GM21619 (cell line): Measurements from ENCODE around the gene MORC2.

Experiments used
- ATAC-seq: cut with Tn5 transposase; IDR thresholded peaks from one replicate; pipeline ENCODE4 v1.9.1; 2021; ENCODE audit not compliant: unreplicated experiment

MORC2 gene

GRCh38 chr22:30968015-30968923 is at the start of gene MORC2:
MORC2 (minus strand) TSS chr22:30968774; CDS start chr22:30967889, 885 bp downstream.
- peak; percentile 26 for ATAC-seq

DNA sequence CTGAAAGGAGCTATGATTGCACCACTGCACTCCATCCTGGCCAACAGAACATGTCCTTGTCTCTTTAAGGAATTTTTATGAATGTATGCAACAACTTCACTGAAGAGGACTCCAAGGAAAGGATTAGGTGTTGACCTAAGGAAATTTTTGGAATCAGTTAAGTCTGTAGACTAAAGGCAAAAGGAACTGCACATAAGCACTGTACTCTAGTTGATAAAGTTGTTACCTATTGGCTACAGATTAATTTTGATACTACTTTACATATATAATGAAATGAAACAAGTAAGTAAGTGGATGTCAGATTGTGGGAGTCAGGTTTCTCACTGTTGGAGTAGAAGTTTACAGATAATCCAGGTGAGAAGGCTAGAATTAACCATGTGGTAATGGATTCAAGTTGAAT is 37.0 kb upstream of the MORC2 start:
- no peak for ATAC-seq

- no peak for ATAC-seq
These were observed 32.7 kb upstream of the MORC2 start for GRCh38 chr22:31001124-31001770.

DNA sequence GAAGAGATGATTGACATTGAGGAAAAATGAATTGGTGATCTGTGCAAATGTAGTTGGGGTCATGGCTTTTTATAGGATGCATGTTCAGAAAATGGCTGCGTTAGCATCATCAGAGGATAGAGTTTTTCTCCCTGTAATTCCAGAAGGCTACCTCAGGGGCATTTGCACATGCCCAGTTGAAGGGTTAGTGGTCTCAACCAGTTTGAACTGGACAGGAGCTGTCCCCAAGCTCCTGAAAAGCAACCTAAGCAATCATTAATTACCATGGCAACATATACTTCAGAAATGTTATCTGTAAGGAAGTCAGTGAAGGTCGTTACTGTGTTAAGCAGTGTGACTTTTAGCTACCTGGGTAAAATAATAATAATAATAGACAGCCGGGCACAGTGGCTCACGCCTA is 29.8 kb upstream of the MORC2 start:
- ATAC-seq = no peak

DNA sequence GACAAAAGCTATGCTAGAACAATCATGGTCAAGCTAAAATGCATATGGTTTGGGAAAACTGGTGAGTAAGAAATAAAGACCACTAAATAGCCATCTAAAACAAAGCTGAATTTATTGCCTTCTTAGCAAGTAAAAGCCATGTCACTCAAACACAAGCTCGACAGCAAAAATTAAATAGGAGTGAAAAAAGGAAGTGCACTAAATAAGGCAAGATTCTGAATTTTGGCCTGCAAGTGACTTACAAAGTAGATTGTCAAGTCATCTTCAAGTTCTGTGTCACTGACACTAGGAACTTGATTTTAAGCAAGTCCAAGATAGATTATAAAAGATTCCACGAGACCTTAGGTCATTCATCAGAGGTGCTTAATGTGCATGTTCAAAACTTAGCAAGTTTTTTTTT is 27.9 kb upstream of the MORC2 start:
- no peak for ATAC-seq

- ATAC-seq = no peak
These were observed 26.4 kb upstream of the MORC2 start for GRCh38 chr22:30994960-30995359.

DNA sequence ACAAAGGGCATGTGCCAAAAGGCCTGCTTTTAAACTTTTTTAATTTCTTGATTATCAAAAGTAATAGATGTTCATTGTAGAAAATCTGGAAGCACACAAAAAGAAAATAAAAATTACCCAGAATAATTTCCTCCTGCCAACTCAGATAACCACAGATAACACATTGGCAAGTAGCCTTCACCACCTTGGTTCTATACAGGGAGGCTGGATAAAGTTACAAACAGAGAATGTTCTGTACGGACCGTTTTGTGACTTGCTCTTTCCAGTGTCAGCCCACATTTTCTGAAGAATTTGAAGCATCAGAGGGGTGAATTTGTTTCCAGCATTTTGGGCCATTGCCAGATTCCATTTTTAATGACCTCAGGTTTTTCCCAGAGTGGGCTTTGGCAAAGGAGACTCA is 24.0 kb upstream of the MORC2 start:
- ATAC-seq = no peak

GRCh38 chr22:30990690-30991089 is 22.1 kb upstream of the MORC2 start:
- ATAC-seq = no peak

GRCh38 chr22:30989474-30989873 is 20.9 kb upstream of the MORC2 start:
- ATAC-seq = no peak

- ATAC-seq = no peak
These were observed 17.1 kb upstream of the MORC2 start for GRCh38 chr22:30985561-30986208.

- no peak for ATAC-seq
These were observed 15.7 kb upstream of the MORC2 start for GRCh38 chr22:30984317-30984716.

GRCh38 chr22:30982512-30982911 is 13.9 kb upstream of the MORC2 start:
- no peak for ATAC-seq

DNA sequence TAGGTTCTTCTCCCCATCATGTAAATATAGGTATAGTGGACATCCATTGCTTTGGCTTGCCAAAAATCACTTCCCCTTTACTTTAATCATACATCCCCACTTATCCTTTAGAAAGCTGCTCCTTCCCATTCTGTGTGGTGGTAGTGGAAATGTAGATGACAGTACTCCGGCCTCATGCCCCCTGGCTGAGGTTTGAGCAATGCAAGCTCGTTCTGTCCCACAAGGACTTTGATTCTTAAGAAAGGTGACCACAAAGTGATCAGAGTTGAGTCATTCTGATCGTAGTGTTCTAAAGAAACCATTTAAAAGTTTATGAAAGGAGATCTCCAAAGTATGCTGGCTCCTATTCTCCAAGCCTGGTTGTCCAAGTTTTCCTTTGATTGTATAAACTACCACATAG is 11.4 kb upstream of the MORC2 start:
- no peak for ATAC-seq

GRCh38 chr22:30978304-30978962 is 9.9 kb upstream of the MORC2 start:
- no peak for ATAC-seq

DNA sequence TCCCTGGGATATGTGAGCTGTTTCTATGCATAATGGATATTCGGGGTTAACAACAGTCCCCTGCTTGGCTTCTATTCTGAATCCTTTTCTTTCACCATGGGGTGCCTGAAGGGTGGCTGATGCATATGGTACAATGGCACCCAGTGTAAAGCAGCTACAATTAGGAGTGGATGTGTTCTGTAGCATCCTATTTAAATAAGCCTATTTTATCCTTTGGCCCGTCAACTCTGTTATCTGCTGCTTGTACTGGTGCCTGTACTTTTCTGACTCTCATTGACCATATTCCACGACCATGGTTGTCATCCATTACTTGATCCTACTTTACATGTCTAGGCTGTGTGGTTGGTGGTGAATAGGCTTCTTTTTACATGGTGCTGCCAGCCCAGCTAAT is 1.8 kb upstream of the MORC2 start:
- no peak for ATAC-seq

DNA sequence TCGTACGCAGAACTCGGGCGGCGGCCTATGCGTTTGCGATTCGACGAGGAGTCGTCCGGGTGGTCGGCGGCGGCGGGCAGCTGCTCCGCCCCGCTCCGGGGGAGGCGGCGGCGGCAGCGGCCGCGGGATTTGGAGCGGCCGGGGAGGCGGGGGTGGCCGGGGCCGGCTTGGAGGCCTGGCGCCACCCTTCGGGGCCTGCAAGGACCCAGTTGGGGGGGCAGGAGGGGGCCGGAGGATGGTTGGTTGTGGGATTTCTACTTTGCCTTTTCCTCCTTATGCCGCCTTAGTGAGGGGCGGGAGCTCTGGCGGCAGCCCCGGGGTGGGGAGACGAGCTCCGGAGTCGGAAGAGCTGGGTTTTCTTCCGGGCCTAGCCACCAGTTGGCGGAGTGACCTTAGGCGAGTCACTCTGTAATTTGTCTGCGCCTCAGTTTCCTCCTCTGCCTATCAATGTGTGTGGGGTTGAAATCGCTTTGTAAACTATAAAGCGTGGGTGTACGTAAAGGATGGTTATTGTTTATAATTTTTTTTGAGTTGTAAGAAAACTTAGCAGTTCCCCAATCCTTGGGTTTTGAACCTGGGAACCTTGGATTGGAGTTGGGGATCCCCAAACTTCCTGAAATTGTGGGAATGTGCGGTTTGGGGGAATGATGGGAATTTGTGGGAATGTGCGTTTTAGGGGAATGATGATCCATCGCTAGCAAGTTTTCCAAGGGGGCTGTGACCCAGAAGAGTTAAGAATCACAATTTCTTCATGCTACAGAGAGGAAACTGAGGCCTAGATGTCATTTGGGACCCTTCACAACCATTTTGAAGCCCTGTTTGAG is 1.2 kb upstream of the MORC2 start:
- peak; percentile 31 for ATAC-seq

DNA sequence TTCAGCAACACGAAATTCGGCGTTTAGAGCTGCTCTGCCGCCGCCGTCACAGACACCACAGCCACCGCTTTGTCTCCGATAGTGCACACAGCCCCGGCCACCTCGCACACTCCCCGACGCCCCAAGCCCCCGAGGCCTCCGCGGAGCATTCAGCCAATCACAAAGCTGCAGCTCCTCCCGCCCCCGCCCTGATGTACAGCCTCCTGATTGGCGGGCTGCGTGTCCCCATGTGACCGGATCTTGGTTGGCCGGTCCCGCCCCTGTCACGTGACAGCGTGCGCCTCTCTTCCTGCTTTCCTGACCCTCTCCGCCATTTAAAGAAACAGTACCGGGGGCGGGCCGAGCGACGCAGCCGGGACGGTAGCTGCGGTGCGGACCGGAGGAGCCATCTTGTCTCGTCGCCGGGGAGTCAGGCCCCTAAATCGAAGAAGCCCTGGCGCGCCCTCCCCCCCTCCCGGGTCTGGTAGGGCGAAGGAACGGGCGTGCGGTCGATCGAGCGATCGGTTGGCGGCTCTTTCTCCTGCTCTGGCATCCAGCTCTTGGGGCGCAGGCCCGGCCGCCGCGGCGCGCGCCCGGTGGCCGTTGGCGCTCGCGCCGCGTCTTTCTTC is 454 bp upstream of the MORC2 start, which contains the start of gene TUG1:
Gene TUG1, plus strand, starts transcription at position 342 of the 608 bp plus-strand sequence.
- ATAC-seq = peak; percentile 79

DNA sequence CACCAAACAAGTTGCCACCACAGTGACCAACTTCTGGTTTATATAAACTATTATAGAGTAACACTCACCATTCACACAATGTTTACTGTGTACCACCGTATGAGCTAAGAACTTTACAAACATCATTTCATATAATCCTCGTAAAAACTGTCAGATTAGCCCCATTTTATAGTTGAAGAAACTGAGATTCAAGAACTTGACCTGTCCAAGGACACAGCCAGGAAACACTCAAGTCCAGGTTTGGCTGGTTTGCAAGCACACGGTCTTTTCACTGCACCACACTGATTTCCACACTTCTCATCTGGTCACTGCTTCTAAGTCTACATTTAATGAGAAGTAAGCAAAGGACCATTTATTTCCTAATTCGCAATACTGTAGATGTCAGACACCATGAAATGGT is 3.7 kb downstream of the MORC2 start:
- no peak for ATAC-seq

DNA sequence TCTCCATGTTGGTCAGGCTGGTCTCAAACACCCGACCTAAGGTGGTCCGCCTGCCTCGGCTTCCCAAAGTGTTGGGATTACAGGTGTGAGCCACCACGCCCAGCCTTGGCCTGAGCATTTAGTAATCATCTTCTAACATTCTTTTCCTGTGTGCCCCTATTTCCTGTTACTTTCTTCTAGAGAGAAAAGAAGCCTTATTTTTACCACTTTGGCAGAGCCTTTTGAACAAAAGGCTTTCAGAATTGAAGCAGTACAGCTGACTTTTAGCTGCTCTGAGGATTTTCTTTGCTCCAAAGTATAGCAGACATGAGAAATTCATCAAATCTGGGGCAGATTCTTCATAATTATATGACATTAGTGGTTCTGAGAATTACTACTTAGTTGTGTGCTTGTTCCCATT is 13.4 kb downstream of the MORC2 start:
- no peak for ATAC-seq

DNA sequence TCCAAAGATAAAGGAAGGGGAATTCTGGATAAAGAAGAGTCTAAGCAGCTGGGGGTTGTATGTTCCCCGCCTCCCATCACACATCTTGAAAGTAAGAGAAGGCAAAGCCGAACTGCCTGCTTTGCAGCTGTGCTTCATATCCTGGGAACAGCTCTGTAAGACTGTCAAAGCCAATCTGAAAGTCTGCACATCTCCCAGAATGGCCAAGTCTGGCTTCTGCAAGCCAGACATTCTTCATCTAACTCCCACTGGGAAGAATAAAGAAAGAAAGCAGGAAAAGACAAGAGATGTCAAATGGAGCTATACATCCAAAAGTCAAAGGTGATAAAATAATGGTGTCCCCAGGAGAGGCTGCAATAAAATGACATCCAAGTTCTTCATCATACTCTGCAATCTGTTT is 15.4 kb downstream of the MORC2 start:
- no peak for ATAC-seq
